ENCODE results near the gene LTBP3.
A peak's percentile ranks its signal among the peaks of the same experiment; 100 is the strongest.

Gene LTBP3

GRCh38 chr11:65562020-65562419 is 3.9 kb upstream of the LTBP3 start:
- Histone ChIP-seq H3K36me3 (ENCODE audit: insufficient read depth, insufficient read length, low read length) (peaks cover 4% of the 10 kb centered on the region), H3K9me3 (ENCODE audit: insufficient read depth, low read length) (no peaks in the 10 kb centered on the region), H3K27me3 (ENCODE audit: insufficient read depth, insufficient read length) (no peaks in the 10 kb centered on the region), H3K9ac (ENCODE audit: insufficient read length, low read depth) (no peak overlapping the region), H3K4me3 (ENCODE audit: insufficient read length, low read depth) (no peak overlapping the region), H3K4me1 (ENCODE audit: insufficient read depth, insufficient read length) (peaks cover 29% of the 10 kb centered on the region)
- DNase-seq (ENCODE audit: low read depth, low spot score) = no peak
- TF ChIP-seq SUZ12 (IDR thresholded peaks at IDR 0.05; ENCODE audit: extremely low read depth, insufficient read depth, insufficient read length) (no peak), ZNF274 (IDR thresholded peaks at IDR 0.05; ENCODE audit: low read depth, low read length) (no peak), YY1 (IDR thresholded peaks at IDR 0.05; ENCODE audit: insufficient read depth, insufficient read length) (no peak)

- DNase-seq (ENCODE audit: low read depth, low spot score) = no peak
- Histone ChIP-seq H3K36me3 (ENCODE audit: insufficient read depth, insufficient read length, low read length) (no peaks in the 10 kb centered on the region), H3K9me3 (ENCODE audit: insufficient read depth, low read length) (no peaks in the 10 kb centered on the region), H3K9ac (ENCODE audit: insufficient read length, low read depth) (peak overlapping the region; percentile 68), H3K27me3 (ENCODE audit: insufficient read depth, insufficient read length) (no peaks in the 10 kb centered on the region), H3K4me1 (ENCODE audit: insufficient read depth, insufficient read length) (peaks cover 31% of the 10 kb centered on the region), H3K4me3 (ENCODE audit: insufficient read length, low read depth) (peak overlapping the region; percentile 10)
- TF ChIP-seq ZNF274 (IDR thresholded peaks at IDR 0.05; ENCODE audit: low read depth, low read length) (no peak), YY1 (IDR thresholded peaks at IDR 0.05; ENCODE audit: insufficient read depth, insufficient read length) (no peak), SUZ12 (IDR thresholded peaks at IDR 0.05; ENCODE audit: extremely low read depth, insufficient read depth, insufficient read length) (no peak)
Measured at GRCh38 chr11:65560555-65561418, 2.6 kb upstream of the LTBP3 start.

- H3K4me3 ChIP-seq (ENCODE audit: insufficient read length, low read depth) = peak overlapping the region; percentile 10
- TF ChIP-seq YY1 (IDR thresholded peaks at IDR 0.05; ENCODE audit: insufficient read depth, insufficient read length) = no peak
- no peaks in the 10 kb centered on the region for H3K36me3 ChIP-seq (ENCODE audit: insufficient read depth, insufficient read length, low read length)
- DNase-seq (ENCODE audit: low read depth, low spot score) = no peak
- no peaks in the 10 kb centered on the region for H3K9me3 ChIP-seq (ENCODE audit: insufficient read depth, low read length)
- H3K9ac ChIP-seq (ENCODE audit: insufficient read length, low read depth) = peak overlapping the region; percentile 68
- H3K27me3 ChIP-seq (ENCODE audit: insufficient read depth, insufficient read length) = no peaks in the 10 kb centered on the region
- peaks cover 36% of the 10 kb centered on the region for H3K4me1 ChIP-seq (ENCODE audit: insufficient read depth, insufficient read length)
Measured at GRCh38 chr11:65559951-65560537, 1.9 kb upstream of the LTBP3 start.

GRCh38 chr11:65559535-65559934 is 1.4 kb upstream of the LTBP3 start:
- Histone ChIP-seq H3K4me3 (ENCODE audit: insufficient read length, low read depth) (no peak overlapping the region), H3K36me3 (ENCODE audit: insufficient read depth, insufficient read length, low read length) (no peaks in the 10 kb centered on the region), H3K27me3 (ENCODE audit: insufficient read depth, insufficient read length) (no peaks in the 10 kb centered on the region), H3K9ac (ENCODE audit: insufficient read length, low read depth) (peak overlapping the region; percentile 5), H3K4me1 (ENCODE audit: insufficient read depth, insufficient read length) (peaks cover 41% of the 10 kb centered on the region), H3K9me3 (ENCODE audit: insufficient read depth, low read length) (no peaks in the 10 kb centered on the region)
- no peak for DNase-seq (ENCODE audit: low read depth, low spot score)
- TF ChIP-seq SUZ12 (IDR thresholded peaks at IDR 0.05; ENCODE audit: extremely low read depth, insufficient read depth, insufficient read length) (no peak), ZNF274 (IDR thresholded peaks at IDR 0.05; ENCODE audit: low read depth, low read length) (no peak), YY1 (IDR thresholded peaks at IDR 0.05; ENCODE audit: insufficient read depth, insufficient read length) (no peak)

- no peak for TF ChIP-seq YY1 (IDR thresholded peaks at IDR 0.05; ENCODE audit: insufficient read depth, insufficient read length)
- TF ChIP-seq ZNF274 (IDR thresholded peaks at IDR 0.05; ENCODE audit: low read depth, low read length) = no peak
- no peak for TF ChIP-seq SUZ12 (IDR thresholded peaks at IDR 0.05; ENCODE audit: extremely low read depth, insufficient read depth, insufficient read length)
- no peaks in the 10 kb centered on the region for H3K36me3 ChIP-seq (ENCODE audit: insufficient read depth, insufficient read length, low read length)
- peak overlapping the region; percentile 36 for H3K4me3 ChIP-seq (ENCODE audit: insufficient read length, low read depth)
- no peaks in the 10 kb centered on the region for H3K27me3 ChIP-seq (ENCODE audit: insufficient read depth, insufficient read length)
- no peak for DNase-seq (ENCODE audit: low read depth, low spot score)
- peaks cover 46% of the 10 kb centered on the region for H3K4me1 ChIP-seq (ENCODE audit: insufficient read depth, insufficient read length)
- peak overlapping the region; percentile 85 for H3K9ac ChIP-seq (ENCODE audit: insufficient read length, low read depth)
- H3K9me3 ChIP-seq (ENCODE audit: insufficient read depth, low read length) = no peaks in the 10 kb centered on the region
Measured at GRCh38 chr11:65558930-65559509, 861 bp upstream of the LTBP3 start.

GRCh38 chr11:65557280-65558001 is 718 bp downstream of the LTBP3 start:
- TF ChIP-seq YY1 (IDR thresholded peaks at IDR 0.05; ENCODE audit: insufficient read depth, insufficient read length) (no peak), ZNF274 (IDR thresholded peaks at IDR 0.05; ENCODE audit: low read depth, low read length) (no peak), SUZ12 (IDR thresholded peaks at IDR 0.05; ENCODE audit: extremely low read depth, insufficient read depth, insufficient read length) (no peak)
- DNase-seq (ENCODE audit: low read depth, low spot score) = no peak
- no peaks in the 10 kb centered on the region for H3K9me3 ChIP-seq (ENCODE audit: insufficient read depth, low read length)
- no peaks in the 10 kb centered on the region for H3K27me3 ChIP-seq (ENCODE audit: insufficient read depth, insufficient read length)
- H3K4me3 ChIP-seq (ENCODE audit: insufficient read length, low read depth) = peak overlapping the region; percentile 19
- H3K9ac ChIP-seq (ENCODE audit: insufficient read length, low read depth) = peak overlapping the region; percentile 78
- H3K4me1 ChIP-seq (ENCODE audit: insufficient read depth, insufficient read length) = peaks cover 54% of the 10 kb centered on the region
- H3K36me3 ChIP-seq (ENCODE audit: insufficient read depth, insufficient read length, low read length) = no peaks in the 10 kb centered on the region

All from NT2/D1 (cell line).